AG04449 (cell line): ENCODE data around the gene LPGAT1.

Experiments used
- CTCF ChIA-PET: fragments of 350-600 bp; formaldehyde crosslinking; extraction: SDS; loops from one replicate; lab custom pipeline; 2021; ENCODE audit warnings: antibody characterized with exemption; lab: Yijun Ruan, JAX
- POLR2A ChIA-PET: fragments of 400-600, 350-600 bp; formaldehyde crosslinking; extraction: SDS; loops from one replicate; lab custom pipeline; 2020; ENCODE audit warnings: antibody characterized with exemption, inconsistent platforms; lab: Yijun Ruan, JAX
- DNase-seq: peaks from one replicate; pipeline ENCODE4 v3.0.0-alpha.2; 2010; ENCODE audit warnings: low read depth, low spot score
- H3K4me3 ChIP-seq: 2 replicates; pipeline ENCODE4 v1.5.1; 2011; ENCODE audit warnings: low read depth, mild to moderate bottlenecking, control low read depth, low read length
- TF ChIP-seq, protein P1 (sequence below): IDR thresholded peaks from one replicate; pipeline ENCODE4 v1.5.1; 2011; ENCODE audit warnings: mild to moderate bottlenecking, moderate library complexity, low read length, control low read depth, inconsistent platforms; ENCODE audit not compliant: insufficient read depth; ENCODE audit errors: missing control alignments

The LPGAT1 gene

DNA sequence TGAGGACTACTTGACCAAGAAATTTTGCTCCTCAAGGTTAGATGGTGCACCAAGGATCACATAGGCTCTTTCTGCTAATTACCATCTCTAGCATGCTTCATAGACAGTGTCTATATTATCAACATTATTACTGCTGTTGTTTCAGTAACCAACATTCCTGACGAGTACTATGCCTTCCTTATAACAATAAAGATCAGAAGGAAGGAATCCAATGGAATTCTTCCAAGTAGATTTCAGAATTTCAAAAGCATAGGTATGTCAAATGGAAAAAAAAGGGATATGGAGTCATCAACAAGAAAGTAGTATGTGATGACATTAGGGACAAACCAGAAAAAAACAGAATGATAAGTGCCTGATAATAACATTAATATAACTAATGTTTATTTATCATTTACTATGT lies 39.6 kb upstream of the LPGAT1 start:
- DNase-seq, result no peak
- TF ChIP-seq, protein P1, sequence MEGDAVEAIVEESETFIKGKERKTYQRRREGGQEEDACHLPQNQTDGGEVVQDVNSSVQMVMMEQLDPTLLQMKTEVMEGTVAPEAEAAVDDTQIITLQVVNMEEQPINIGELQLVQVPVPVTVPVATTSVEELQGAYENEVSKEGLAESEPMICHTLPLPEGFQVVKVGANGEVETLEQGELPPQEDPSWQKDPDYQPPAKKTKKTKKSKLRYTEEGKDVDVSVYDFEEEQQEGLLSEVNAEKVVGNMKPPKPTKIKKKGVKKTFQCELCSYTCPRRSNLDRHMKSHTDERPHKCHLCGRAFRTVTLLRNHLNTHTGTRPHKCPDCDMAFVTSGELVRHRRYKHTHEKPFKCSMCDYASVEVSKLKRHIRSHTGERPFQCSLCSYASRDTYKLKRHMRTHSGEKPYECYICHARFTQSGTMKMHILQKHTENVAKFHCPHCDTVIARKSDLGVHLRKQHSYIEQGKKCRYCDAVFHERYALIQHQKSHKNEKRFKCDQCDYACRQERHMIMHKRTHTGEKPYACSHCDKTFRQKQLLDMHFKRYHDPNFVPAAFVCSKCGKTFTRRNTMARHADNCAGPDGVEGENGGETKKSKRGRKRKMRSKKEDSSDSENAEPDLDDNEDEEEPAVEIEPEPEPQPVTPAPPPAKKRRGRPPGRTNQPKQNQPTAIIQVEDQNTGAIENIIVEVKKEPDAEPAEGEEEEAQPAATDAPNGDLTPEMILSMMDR, result no peak
- H3K4me3 ChIP-seq, result no peak overlapping the region
- POLR2A ChIA-PET, result no interaction called here
- CTCF ChIA-PET, result no interaction called here

DNA sequence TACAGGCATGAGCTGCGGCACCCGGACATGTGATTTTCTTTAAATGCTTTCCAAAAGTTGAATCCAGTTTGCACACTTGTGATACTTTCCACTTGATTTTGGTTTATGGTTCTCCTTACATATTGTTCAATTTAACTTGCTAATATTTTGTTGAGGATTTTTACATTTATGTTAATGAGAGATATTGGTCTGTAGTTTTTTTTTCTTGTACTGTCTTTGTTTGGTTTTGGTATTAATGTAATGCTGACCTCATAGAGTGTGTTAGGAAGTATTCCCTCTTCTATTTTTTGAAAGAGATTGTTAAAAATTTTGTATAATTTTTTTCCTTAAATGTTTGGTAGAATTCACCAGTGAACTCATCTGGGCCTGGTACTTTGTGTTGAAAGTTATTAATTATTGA lies 34.6 kb upstream of the LPGAT1 start:
- POLR2A ChIA-PET, result no interaction called here
- H3K4me3 ChIP-seq, result no peak overlapping the region
- TF ChIP-seq, protein P1, result no peak
- DNase-seq, result no peak
- CTCF ChIA-PET, result no interaction called here

DNA sequence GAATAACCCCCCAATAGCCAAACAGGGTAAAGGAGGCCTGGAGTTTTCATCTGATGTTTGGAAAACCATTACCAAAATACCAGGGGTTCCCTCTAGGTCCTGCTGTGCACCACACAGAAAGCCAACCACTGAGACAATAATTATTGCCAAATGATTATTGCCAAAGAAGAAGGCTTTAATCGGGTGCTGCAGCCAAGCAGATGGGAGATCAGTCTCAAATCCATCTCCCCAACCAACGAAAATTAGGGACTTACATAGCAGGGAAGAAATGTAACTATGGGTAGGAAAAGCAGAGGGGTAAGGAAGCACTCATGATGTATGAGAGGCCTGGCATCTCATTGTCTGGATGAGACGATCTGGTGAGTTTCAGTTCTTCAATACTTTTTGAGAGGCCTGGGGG lies 28.8 kb upstream of the LPGAT1 start:
- DNase-seq, result no peak
- TF ChIP-seq, protein P1, result no peak
- H3K4me3 ChIP-seq, result no peak overlapping the region
- ChIA-PET CTCF (no interaction called here), POLR2A (no interaction called here)

DNA sequence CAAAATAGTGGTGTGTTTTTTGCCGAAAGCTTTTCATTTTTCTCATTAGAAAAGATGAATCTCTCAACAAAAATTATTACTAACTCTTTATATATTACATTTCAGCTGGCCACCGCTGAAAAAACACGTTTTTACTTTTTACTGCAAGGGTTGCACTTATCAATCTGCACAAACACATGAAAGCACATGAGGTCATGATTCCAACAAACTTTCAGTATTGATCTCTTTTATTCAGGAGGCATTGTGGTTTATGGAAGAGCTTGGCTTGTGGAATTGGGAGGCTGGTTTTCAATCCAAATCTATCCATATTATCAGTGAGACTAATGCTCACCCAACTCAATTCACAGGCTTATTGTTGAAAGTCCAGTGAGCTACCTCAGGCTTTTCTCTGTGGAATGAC lies 20.6 kb upstream of the LPGAT1 start:
- DNase-seq, result no peak
- TF ChIP-seq, protein P1, result no peak
- no peak overlapping the region for H3K4me3 ChIP-seq
- POLR2A ChIA-PET, result no interaction called here
- CTCF ChIA-PET, result interaction anchor here (1.4 kb wide), 1 partner anchor 19 kb away, joined by 5 read pairs; no protein-coding TSS in a partner anchor

DNA sequence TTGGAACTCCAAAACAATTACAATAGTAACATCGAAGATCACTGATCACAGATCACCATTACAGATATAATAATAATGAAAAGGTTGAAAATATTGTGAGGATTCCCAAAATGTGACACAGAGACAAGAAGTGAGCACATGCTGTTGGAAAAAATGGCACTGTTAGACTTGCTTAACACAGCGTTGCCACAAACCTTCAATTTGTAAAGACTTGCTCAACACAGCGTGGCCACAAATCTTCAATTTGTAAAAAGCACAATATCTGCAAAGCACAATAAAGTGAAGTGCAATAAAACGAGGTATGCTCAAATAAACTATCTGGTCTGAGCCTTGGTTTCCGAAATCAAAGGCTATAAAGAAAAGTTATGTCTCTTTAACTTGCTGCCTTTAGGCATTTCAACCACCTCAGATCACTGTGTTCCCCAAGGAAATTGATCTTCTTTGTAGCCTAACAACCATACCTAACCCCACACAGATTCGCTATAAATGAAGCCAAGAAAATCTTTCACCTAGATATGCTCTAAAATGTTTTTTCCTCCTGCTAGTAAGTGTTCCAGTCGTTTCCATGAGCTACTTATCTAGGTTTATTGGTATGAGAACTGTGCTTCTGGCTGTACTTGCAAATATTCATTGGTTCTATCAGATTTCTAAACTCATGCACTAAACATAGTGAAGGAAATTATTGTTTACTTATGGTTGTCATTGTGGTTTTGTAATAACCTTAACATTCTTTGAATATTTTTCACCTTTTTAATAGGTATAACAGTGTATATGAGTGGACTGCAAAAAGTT lies 13.1 kb upstream of the LPGAT1 start:
- DNase-seq, result no peak
- TF ChIP-seq, protein P1, result no peak
- ChIA-PET POLR2A (no interaction called here), CTCF (interaction anchor here (1.3 to 2.0 kb wide), 2 partner anchors 14 to 146 kb away, joined by 4 to 5 read pairs; no protein-coding TSS in a partner anchor)
- no peak overlapping the region for H3K4me3 ChIP-seq

DNA sequence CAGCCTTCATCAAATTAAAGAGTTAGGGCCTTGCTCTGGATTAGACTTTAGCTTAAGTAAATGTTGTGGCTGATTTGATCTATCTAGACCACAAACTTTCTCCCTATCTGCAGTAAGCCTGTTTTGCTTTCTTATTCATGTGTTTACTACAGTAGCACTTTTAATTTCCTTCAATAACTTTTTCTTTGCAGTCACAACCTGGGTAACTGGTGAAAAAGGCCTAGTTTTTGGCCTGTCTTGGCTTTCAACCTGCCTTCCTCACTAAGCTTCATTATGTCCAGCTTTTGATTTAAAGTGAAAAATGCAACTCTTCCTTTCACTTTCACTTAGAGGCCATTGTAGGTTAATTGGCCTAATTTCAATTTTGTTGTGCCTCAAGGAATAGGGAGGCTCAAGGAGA lies 12.5 kb upstream of the LPGAT1 start:
- DNase-seq, result no peak
- ChIA-PET POLR2A (no interaction called here), CTCF (interaction anchor here (1.1 to 2.0 kb wide), 3 partner anchors 12 to 145 kb away, joined by 3 to 5 read pairs (median 4); no protein-coding TSS in a partner anchor)
- H3K4me3 ChIP-seq, result no peak overlapping the region
- TF ChIP-seq, protein P1, result no peak
